A673 (cell line): ENCODE results near the gene LCE2D.

Experiments used
- EZH2 ChIP-seq: fragments of 200-600 bp; sonication (generic); IDR thresholded peaks from 2 replicates; pipeline ENCODE4 v1.6.1; 2017; ENCODE audit warnings: borderline replicate concordance, low read depth, mild to moderate bottlenecking, mixed read lengths, antibody characterized with exemption, low read length; ENCODE audit not compliant: poor library complexity, severe bottlenecking
- TF ChIP-seq, protein P1 (sequence below): fragments of 300-800, 200-600 bp; sonication (generic); conservative IDR thresholded peaks from 2 replicates; pipeline ENCODE4 v1.5.1; 2017; ENCODE audit warnings: low read depth, mild to moderate bottlenecking, antibody characterized with exemption, low read length, moderate library complexity, mixed read lengths

DNA sequence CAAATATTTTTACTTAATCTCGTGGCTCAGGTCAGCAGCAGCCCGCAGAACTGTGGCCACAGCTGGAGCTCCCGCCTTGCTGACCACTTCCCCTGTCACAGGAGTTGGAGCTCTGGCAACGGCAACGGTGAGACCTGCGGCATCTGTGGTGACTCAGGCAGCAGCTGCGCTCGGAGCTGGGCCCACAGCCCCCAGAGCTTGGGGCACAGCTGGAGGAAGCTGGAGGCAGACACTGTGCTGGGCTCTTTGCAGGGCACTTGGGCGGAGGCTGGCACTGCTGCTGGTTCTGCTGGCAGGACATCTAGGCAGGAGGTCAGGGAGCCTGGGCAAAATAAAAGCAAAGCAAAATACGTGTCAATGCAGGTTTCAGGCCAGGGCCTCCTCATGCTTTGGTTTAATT is 40.4 kb upstream of the LCE2D start, which contains the start of gene LCE3A:
- TF ChIP-seq, protein P1, sequence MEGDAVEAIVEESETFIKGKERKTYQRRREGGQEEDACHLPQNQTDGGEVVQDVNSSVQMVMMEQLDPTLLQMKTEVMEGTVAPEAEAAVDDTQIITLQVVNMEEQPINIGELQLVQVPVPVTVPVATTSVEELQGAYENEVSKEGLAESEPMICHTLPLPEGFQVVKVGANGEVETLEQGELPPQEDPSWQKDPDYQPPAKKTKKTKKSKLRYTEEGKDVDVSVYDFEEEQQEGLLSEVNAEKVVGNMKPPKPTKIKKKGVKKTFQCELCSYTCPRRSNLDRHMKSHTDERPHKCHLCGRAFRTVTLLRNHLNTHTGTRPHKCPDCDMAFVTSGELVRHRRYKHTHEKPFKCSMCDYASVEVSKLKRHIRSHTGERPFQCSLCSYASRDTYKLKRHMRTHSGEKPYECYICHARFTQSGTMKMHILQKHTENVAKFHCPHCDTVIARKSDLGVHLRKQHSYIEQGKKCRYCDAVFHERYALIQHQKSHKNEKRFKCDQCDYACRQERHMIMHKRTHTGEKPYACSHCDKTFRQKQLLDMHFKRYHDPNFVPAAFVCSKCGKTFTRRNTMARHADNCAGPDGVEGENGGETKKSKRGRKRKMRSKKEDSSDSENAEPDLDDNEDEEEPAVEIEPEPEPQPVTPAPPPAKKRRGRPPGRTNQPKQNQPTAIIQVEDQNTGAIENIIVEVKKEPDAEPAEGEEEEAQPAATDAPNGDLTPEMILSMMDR = no peak
- TF ChIP-seq EZH2 = no peak
